ENCODE data around the gene ATP2C2.

- TF ChIP-seq POLR2A (IDR thresholded peaks at IDR 0.05; ENCODE audit: low read length) (no peak), GATA1 (IDR thresholded peaks at IDR 0.05; ENCODE audit: low read depth, low read length) (no peak)
These were observed 117.8 kb downstream of the ATP2C2 start for GRCh38 chr16:84486126-84486525.
